Activated CD4-positive, alpha-beta T cell treated with anti-CD3 and anti-CD28 coated beads, Interleukin-2, amount 10 ng/mL, durations not matched to agents 24 days and 14 days (primary cell): Measurements from ENCODE around the gene MRTFA. TPM values are rescaled to one million over a fixed set of nuclear protein-coding genes. Genes with fewer than 3 reads are reported as not detected.
A peak's percentile ranks its signal among the peaks of the same experiment; 100 is the strongest.
"Not testable (repeated sequence)": the region's sequence is repeated elsewhere in the genome, so short reads cannot be mapped to it uniquely, and the experiment has no call there.

Source experiments
- DNase-seq: peaks from one replicate; pipeline ENCODE4 v3.0.0; 2022
- H3K27ac Mint-ChIP-seq: one replicate; pipeline ENCODE4 v1.8.0; 2022; ENCODE audit warnings: mild to moderate bottlenecking, mixed read lengths
- H3K27me3 Mint-ChIP-seq: one replicate; pipeline ENCODE4 v1.8.0; 2022; ENCODE audit warnings: mixed read lengths
- H3K36me3 Mint-ChIP-seq: one replicate; pipeline ENCODE4 v1.8.0; 2022; ENCODE audit warnings: low read depth, mild to moderate bottlenecking, mixed read lengths
- H3K4me1 Mint-ChIP-seq: one replicate; pipeline ENCODE4 v1.8.0; 2021; ENCODE audit warnings: mixed read lengths
- H3K4me3 Mint-ChIP-seq: one replicate; pipeline ENCODE4 v1.8.0; 2022; ENCODE audit warnings: mild to moderate bottlenecking, moderate library complexity, mixed read lengths
- H3K9me3 Mint-ChIP-seq: one replicate; pipeline ENCODE4 v1.8.0; 2021; ENCODE audit warnings: mixed read lengths
- intact Hi-C: fragments of 100-400 bp; cut with micrococcal nuclease; formaldehyde crosslinking; loops from one replicate; pipeline ENCODE4 v1.15.1; 2023
- total RNA-seq: library from RNA; stranded (reverse); gene quantifications from 2 replicates; pipeline ENCODE4 v1.2.3, GENCODE V29; 2022

The MRTFA gene
- total RNA-seq, 1 donor from 2014 or later, result 51.7 TPM

GRCh38 chr22:40628354-40629042 is 8.0 kb downstream of the MRTFA start:
- H3K4me1 Mint-ChIP-seq, result peaks cover 30% of the 10 kb centered on the region
- no peaks in the 10 kb centered on the region for H3K27me3 Mint-ChIP-seq
- DNase-seq, result no peak
- intact Hi-C loops, result no loop called here
- H3K36me3 Mint-ChIP-seq, result peaks cover 3% of the 10 kb centered on the region
- H3K4me3 Mint-ChIP-seq, result no peak overlapping the region
- no peaks in the 10 kb centered on the region for H3K9me3 Mint-ChIP-seq
- H3K27ac Mint-ChIP-seq, result peak overlapping the region; percentile 76

DNA sequence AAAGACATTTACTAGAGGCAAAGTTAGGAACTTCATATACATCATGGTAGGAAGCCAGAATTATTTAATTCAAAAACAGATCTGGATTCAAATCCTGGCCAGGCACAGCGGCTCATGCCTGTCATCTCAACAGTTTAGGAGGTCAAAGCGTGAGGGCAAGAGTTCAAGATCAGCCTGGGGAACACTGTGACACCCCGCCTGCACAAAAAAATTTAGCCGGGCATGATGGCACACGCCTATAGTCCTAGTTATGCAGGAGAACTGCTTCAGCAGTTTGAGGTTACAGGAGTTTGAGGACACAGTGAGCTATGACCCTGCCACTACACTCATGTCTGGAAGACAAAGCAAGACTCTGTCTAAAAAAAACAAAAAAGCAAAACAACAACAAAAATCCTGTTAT is 8.9 kb downstream of the MRTFA start:
- H3K36me3 Mint-ChIP-seq, result peaks cover 2% of the 10 kb centered on the region
- H3K27me3 Mint-ChIP-seq, result no peaks in the 10 kb centered on the region
- no peak for DNase-seq
- intact Hi-C loops, result no loop called here
- H3K27ac Mint-ChIP-seq, result no peak overlapping the region
- H3K4me1 Mint-ChIP-seq, result peaks cover 25% of the 10 kb centered on the region
- H3K4me3 Mint-ChIP-seq, result no peak overlapping the region
- H3K9me3 Mint-ChIP-seq, result no peaks in the 10 kb centered on the region

GRCh38 chr22:40626851-40627250 is 9.7 kb downstream of the MRTFA start:
- Mint-ChIP-seq H3K27ac (no peak overlapping the region), H3K4me3 (no peak overlapping the region), H3K27me3 (no peaks in the 10 kb centered on the region), H3K9me3 (peaks cover 1% of the 10 kb centered on the region), H3K36me3 (peaks cover 5% of the 10 kb centered on the region), H3K4me1 (peaks cover 21% of the 10 kb centered on the region)
- no peak for DNase-seq
- intact Hi-C loops, result no loop called here

- H3K36me3 Mint-ChIP-seq, DNase-seq, intact Hi-C loops, H3K27me3 Mint-ChIP-seq, H3K4me3 Mint-ChIP-seq, H3K9me3 Mint-ChIP-seq, H3K27ac Mint-ChIP-seq: not testable (repeated sequence)
- peaks cover 15% of the 10 kb centered on the region for H3K4me1 Mint-ChIP-seq
Observed at GRCh38 chr22:40625794-40626193, 10.7 kb downstream of the MRTFA start.

DNA sequence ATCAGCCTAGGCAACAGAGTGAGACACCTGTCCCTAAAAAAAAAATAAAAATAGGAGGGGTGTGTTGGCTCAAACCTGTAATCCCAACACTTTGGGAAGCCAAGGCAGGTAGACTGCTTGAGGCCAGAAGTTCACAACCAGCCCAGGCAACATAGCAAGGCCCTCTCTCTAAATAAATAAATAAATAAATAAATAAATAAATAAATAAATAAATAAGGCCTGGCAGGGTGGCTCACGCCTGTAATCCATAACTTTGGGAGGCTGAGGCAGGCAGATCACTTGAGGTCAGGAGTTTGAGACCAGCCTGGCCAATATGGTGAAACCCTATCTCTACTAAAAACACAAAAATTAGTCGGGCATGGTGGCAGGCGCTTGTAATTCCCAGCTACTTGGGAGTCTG is 11.2 kb downstream of the MRTFA start:
- H3K27ac Mint-ChIP-seq, H3K4me3 Mint-ChIP-seq, DNase-seq, intact Hi-C loops, H3K27me3 Mint-ChIP-seq, H3K9me3 Mint-ChIP-seq: not testable (repeated sequence)
- peaks cover 13% of the 10 kb centered on the region for H3K36me3 Mint-ChIP-seq
- H3K4me1 Mint-ChIP-seq, result peaks cover 13% of the 10 kb centered on the region

- Mint-ChIP-seq H3K4me3 (no peak overlapping the region), H3K27ac (no peak overlapping the region), H3K9me3 (peaks cover 7% of the 10 kb centered on the region), H3K36me3 (peaks cover 12% of the 10 kb centered on the region), H3K27me3 (no peaks in the 10 kb centered on the region), H3K4me1 (peaks cover 13% of the 10 kb centered on the region)
- intact Hi-C loops, result no loop called here
- DNase-seq, result no peak
Observed at GRCh38 chr22:40624770-40625169, 11.7 kb downstream of the MRTFA start.

GRCh38 chr22:40621309-40622151 is 15.0 kb downstream of the MRTFA start:
- H3K4me1 Mint-ChIP-seq, result peaks cover 6% of the 10 kb centered on the region
- no peak overlapping the region for H3K4me3 Mint-ChIP-seq
- intact Hi-C loops, result no loop called here
- H3K27ac Mint-ChIP-seq, result no peak overlapping the region
- peaks cover 20% of the 10 kb centered on the region for H3K36me3 Mint-ChIP-seq
- H3K9me3 Mint-ChIP-seq, result peaks cover 10% of the 10 kb centered on the region
- no peak for DNase-seq
- H3K27me3 Mint-ChIP-seq, result no peaks in the 10 kb centered on the region

DNA sequence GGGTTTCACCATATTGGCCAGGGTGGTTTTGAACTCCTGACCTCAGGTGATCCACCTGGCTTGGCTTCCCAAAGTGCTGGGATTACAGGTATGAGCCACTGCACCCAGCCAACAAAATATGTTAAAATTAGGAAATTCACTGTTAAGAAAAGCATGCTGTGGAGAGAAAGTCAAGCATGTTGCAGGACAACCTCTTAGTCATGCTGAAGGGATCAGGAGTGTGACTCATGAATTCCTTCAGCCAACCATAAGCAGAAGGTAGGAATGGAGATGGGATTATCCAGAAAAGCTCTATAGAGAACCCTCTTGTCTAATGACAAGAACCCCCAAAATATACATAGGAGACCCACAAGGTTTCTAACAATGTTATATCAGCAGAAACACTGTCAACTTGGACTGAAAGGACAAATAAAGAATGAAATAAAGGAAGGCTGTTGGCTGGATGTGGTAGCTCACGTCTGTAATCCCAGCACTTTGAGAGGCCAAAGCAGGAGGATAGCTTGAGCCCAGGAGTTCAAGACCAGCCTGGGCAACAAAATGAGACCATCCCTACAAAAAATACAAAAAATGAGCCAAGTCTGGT is 16.0 kb downstream of the MRTFA start:
- Mint-ChIP-seq H3K9me3 (peaks cover 10% of the 10 kb centered on the region), H3K27ac (no peak overlapping the region), H3K4me1 (peaks cover 6% of the 10 kb centered on the region), H3K27me3 (no peaks in the 10 kb centered on the region), H3K36me3 (peaks cover 25% of the 10 kb centered on the region), H3K4me3 (no peak overlapping the region)
- DNase-seq, result no peak
- intact Hi-C loops, result no loop called here

GRCh38 chr22:40618400-40618799 is 18.1 kb downstream of the MRTFA start:
- peaks cover 10% of the 10 kb centered on the region for H3K9me3 Mint-ChIP-seq
- peaks cover 25% of the 10 kb centered on the region for H3K36me3 Mint-ChIP-seq
- H3K4me3 Mint-ChIP-seq, result no peak overlapping the region
- H3K27ac Mint-ChIP-seq, result no peak overlapping the region
- intact Hi-C loops, result no loop called here
- no peak for DNase-seq
- H3K27me3 Mint-ChIP-seq, result no peaks in the 10 kb centered on the region
- peaks cover 3% of the 10 kb centered on the region for H3K4me1 Mint-ChIP-seq

DNA sequence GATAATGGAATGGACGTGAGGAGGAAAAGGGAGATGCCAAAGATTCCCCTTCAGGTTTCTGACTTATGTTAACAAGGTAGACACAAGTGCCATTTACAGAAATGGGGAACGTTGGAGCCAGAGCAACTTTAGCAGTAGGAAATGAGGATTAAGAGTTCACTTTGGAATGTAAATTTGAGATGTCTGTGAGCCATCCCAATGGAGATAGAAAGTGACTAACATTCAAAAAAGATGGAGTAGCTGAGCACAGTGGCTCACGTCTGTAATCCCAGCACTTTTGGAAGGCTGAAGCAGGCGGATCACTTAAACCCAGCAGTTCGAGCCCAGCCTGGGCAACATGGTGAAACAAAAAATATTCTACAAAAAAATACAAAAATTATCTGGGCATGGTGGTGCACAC is 19.9 kb downstream of the MRTFA start:
- peaks cover 14% of the 10 kb centered on the region for H3K4me1 Mint-ChIP-seq
- peaks cover 19% of the 10 kb centered on the region for H3K36me3 Mint-ChIP-seq
- H3K4me3 Mint-ChIP-seq, result no peak overlapping the region
- no peaks in the 10 kb centered on the region for H3K27me3 Mint-ChIP-seq
- H3K9me3 Mint-ChIP-seq, result peaks cover 7% of the 10 kb centered on the region
- H3K27ac Mint-ChIP-seq, result no peak overlapping the region
- intact Hi-C loops, result no loop called here
- DNase-seq, result no peak

DNA sequence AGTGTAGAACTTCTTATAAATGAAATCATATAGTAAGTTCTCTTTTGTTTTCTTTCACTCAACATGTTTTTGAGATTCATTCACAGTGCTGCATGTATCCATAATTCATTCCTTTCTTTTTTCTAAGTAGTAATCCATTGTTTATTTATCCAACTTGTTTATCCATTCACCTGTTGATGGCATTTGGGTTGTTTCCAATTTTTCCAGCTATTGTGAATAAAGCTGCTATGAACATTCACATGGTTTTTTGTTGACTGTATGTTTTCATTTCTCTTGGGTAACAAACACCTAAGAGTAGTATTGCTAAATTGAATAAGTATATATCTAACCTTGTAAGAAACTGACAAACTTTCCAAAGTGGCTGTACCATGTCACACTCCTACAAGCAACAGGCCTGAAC is 23.5 kb downstream of the MRTFA start:
- H3K27ac Mint-ChIP-seq, result no peak overlapping the region
- intact Hi-C loops, result no loop called here
- DNase-seq, result no peak
- H3K27me3 Mint-ChIP-seq, result no peaks in the 10 kb centered on the region
- peaks cover 3% of the 10 kb centered on the region for H3K9me3 Mint-ChIP-seq
- peaks cover 14% of the 10 kb centered on the region for H3K4me1 Mint-ChIP-seq
- H3K4me3 Mint-ChIP-seq, result no peak overlapping the region
- H3K36me3 Mint-ChIP-seq, result peaks cover 8% of the 10 kb centered on the region

DNA sequence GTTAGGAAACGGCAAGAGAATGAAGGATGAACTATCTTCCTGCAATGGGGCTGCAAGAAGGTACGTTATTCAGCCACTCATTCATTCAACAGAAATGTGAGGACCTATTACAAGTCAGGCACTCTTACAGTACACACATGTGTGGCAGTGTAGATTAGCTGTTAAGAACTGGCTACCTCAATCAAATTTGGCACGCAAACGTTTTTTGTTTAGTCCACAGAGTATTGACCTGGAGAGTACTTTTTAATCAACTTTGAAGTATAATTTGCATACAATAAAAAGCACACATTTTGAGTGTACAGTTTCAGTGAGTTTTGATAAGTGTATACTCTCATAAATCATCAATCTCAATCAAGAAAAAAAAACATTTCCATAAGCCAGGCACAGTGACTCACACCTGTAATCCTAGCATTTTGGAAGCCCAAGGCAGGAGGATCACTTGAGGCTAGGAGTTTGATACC is 24.2 kb downstream of the MRTFA start:
- H3K27me3 Mint-ChIP-seq, result no peaks in the 10 kb centered on the region

DNA sequence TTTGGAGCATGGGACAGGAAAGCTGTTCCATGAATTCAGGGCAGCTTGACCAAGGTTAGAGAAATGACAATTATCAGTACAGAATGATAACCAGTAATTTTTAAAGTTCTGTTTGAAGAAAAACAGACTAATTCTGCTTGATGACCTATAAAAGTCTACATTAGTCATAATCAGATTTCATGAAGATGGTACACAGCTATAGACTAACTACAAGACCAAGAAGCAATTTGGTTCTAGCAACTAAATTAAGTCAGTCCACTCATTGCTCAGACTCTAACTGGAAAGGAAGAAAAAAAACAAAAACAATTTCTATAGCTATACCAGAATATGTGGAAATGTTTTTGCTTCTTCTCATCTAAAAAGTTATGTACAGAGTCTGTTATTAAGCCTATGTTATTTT is 24.9 kb downstream of the MRTFA start:
- H3K4me3 Mint-ChIP-seq, result no peak overlapping the region
- H3K36me3 Mint-ChIP-seq, result peaks cover 6% of the 10 kb centered on the region
- H3K4me1 Mint-ChIP-seq, result peaks cover 15% of the 10 kb centered on the region
- no peak overlapping the region for H3K27ac Mint-ChIP-seq
- no peaks in the 10 kb centered on the region for H3K9me3 Mint-ChIP-seq
- intact Hi-C loops, result no loop called here
- no peaks in the 10 kb centered on the region for H3K27me3 Mint-ChIP-seq
- DNase-seq, result no peak

More for the DNA sequence above, 24.2 kb downstream of the MRTFA start:
- Mint-ChIP-seq H3K27ac (no peak overlapping the region), H3K36me3 (peaks cover 8% of the 10 kb centered on the region), H3K9me3 (no peaks in the 10 kb centered on the region), H3K4me3 (no peak overlapping the region), H3K4me1 (peaks cover 15% of the 10 kb centered on the region)
- intact Hi-C loops, result no loop called here
- DNase-seq, result no peak

DNA sequence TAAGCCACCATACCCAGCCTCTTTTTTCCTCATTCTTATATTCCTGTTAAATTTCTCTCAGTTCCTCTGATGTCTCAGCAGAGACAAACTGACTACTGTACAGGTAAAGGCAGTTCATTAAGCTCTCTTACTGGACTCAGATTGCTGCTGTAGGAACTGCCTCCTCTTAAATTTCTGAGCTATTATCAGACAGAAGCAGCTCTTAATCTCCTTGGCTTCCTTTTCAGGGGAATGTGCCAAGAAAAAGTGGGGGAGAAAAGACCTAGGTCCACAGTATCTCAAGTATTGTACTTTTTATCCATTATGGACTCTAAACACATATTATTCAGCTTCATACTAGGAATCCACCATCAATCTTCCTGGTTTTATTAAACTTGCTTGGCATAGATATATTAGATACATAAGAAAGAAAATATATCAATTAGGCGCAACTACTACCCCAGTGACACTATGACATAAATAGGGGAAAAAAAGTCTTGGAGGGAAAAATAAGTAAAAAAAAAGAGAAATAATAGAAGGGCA is 26.1 kb downstream of the MRTFA start:
- Mint-ChIP-seq H3K27ac (no peak overlapping the region), H3K27me3 (no peaks in the 10 kb centered on the region), H3K4me1 (peaks cover 21% of the 10 kb centered on the region), H3K4me3 (no peak overlapping the region), H3K9me3 (no peaks in the 10 kb centered on the region), H3K36me3 (peaks cover 3% of the 10 kb centered on the region)
- intact Hi-C loops, result no loop called here
- no peak for DNase-seq
